Fibroblast of skin of right biceps (primary cell): ENCODE results near the gene SETBP1.

Experiments used
- DNase-seq: peaks from one replicate; pipeline ENCODE4 v3.0.0-alpha.2; 2013

SETBP1 gene

DNA sequence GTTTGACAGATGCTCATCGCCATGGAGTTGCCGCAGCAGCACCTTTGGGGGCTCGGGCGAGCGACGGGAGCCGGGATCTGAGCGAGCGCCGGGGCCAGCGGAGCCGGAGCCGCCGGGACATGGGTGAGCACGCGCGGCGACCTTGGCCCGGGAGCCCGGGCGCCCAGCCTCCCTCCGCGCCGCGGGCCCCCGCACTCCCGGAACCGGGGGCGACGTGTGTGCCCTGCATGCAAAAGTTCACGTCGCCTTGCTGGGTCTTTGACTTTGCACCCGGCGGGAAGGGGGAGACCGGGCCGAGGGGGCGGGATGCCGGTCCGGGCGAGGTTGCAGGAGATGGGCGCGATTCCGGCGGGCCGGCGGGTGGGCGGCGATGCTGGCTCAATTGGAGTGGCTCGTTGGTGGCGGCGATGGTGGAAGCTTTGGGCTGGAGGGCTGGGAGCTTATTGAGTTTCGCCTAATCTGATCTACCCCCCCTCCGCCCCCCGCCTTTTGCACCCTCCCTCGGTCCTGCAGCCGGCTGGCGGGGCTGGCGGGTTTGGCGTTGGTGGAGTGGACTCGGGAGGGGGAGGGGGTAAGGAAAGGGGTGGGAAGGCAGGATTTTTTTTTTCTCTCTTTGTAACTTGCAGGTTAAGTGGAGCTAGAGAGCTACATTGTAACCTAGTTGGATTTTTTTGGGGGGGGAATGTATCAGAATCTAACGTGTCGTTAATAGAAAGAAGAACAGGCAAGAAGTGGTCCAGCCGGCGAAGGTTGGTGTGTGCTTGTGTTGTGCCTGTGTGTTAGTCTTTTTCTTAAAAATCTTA is at the start of gene SETBP1:
SETBP1 (plus strand) TSS at position 616 of the 803 bp plus-strand sequence. CDS start 20,459 bp downstream, outside the sequence.
- peak; percentile 73 for DNase-seq

DNA sequence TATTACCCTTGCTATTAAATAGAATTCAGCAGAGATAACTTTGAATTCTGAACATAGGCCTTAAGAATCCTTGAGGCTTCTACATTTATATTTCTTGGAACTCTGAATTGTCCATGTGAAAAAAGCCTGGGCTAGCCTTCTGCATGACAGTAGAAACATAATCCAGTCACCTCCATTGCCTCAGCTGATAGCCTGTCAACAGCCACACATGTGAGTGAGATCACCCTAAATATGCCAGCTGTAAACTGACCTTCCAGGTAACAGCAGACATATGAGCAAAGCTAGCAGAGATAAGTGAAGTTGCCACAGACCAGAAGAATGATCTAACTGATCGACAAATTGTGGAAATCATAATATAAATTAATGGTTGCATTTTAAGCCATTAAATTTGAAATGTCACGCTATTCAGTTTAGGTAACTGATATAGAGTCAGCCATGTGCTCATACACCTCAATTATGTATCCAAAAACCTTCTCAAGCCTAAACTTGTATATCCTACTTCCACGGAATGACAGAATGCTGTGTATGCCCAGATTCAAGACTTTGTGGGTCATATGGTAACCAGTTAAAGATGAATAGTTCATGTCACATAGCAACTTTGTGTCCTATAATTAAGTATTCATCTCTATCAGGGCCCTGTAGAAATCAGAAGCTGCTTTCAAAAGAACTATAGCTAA is 48.1 kb upstream of the SETBP1 start:
- DNase-seq = no peak

DNA sequence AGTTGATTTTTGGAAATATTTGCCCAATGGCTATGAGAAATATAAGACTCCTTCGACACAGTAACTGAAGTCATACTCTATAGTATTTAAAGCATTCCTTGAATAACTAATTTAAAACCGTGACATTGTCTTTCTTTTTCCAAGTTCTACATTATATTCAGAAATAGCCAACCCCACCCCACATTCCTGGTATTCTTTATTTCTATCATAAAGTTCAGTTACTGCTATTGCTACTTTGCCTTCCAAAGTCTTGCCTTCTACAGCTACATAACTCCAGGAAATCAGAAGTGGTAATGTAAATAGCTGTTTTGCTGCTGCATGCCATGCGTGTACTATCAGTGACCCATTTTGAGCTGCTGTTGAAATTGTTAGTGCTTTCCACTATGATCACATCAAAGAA is 45.1 kb upstream of the SETBP1 start:
- no peak for DNase-seq

DNA sequence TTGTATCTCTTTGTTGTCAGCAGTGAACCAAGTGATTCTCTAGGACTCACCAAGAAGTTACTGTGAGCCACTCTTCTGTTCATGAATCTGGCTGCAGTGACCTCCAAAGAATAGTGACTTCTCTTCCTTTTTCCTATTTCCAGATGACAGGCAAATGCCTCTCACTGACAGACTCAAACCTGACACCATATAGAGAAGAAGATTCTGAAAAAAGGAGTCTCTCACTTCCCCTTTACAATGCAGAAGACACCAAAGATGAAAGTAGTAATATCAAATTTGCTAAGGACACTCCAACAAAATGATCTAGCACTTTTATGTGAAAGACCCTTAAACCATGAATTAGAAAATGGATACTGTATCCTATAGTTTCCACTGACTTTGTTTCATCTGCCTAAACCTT is 44.4 kb upstream of the SETBP1 start:
- DNase-seq = no peak

DNA sequence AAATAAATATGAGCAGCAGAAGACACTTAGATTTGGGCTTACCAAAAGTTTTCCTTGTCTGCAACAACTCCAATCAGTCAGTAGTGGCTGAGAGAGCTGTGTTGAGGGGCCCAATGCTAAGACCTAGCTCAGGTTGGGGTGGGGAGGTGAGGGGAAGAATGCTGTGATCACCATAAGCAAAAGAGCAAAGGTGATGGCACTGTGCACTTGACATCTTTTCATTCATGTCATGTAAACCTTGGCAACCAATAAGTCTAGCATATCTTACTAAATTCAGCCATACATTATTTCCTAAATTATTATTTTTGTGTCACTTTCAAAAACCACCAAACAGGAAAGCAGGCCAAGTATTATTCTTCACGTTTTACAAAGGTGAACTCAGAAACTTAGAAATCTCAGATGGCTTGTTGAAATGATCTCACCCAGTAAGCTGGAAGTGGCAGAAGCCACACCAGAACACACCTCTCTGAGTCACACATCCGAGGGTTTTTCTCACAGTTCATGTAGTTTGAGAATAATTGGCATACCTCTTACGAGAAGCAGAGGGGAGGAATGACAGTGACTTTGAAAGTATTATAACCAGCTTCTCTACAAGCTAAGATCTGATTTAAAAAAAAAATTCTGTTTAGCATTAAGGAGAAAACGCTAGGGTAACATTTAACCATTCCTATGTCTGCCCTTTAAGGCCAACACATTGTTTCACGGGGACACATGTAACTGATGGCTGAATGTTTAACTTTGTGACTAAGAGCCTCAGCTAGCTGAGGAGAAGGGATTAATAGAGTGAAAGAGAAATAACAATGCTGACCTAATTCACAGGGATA is 43.3 kb upstream of the SETBP1 start:
- DNase-seq = peak; percentile 57

DNA sequence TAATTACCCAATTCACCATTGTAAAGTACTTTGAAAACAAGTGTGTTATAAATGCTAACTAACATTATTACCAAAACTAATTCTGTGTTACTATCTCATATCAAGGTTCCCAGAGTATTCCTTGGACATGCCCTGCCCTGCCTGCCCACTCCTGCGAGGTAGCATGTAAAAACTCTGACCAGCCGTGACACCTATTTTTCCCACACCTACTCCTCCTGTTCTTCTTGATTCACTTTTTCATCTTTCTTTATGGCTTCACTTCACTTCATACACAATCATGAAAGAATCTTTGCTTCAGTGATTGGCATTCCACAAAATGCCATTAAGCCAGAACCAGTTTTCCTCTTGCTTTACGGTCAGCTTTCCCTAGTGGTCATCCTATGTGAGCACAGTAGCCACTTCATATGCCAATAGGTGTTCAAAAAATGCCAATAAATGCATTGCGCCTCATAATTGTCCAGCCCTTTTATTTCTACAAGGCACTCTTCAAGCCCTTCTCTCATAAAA is 42.6 kb upstream of the SETBP1 start:
- no peak for DNase-seq

DNA sequence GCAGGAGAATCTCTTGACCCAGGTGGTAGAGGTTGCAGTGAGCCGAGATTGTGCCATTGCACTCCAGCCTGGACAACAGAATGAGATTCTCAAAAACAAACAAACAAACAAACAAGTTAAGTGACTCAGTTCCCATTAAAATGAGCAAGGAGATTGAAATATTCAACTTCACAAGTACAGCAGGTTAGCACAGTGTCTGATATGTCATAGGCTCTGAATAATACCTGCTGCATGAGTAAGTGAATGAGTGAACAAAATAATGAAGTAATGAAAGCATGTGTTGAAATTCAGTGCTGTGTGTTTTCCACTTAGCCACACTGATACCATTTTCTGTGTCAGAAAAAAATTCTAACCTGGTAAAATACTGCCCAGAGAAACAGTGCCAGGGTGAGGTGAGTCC is 41.9 kb upstream of the SETBP1 start:
- DNase-seq = no peak

DNA sequence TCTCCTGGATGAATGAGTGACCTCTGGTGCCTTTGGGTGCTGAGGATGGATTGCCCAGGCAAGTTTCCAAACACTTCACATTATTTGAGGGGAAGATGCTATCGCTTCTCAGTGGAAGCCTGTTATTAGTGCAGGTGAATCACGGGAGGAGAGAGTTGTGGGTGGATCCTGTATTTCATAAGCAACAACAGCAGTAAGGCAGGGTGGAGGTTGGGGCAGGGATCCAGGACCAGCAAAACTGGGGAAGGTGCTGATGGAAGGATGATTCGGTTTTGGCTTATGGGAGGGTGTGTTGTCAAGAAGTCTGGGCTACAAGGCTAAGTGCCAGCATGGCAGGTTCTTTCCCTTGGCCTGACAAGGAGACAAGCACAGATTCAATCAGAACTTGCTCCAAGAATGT is 37.7 kb upstream of the SETBP1 start:
- DNase-seq = no peak

DNA sequence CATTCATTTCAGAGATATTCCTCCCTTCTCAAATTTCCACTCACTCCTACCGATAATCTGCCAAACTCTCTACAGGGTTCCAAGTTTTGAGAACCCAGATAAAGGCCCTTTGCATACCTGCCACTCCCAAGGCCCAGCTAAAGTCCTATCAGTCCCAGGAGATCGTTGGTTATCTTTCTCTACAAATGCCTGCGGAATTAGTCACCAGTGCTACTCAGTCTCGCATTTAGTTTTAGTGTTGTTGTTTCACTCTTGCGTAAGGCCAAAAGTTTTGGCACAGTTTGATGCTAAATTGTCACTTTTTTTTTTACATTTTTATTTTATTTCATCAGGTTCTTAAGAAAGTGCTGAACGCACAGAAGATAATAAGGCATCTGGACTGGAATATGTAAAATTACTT is 29.2 kb upstream of the SETBP1 start:
- DNase-seq = peak; percentile 88

DNA sequence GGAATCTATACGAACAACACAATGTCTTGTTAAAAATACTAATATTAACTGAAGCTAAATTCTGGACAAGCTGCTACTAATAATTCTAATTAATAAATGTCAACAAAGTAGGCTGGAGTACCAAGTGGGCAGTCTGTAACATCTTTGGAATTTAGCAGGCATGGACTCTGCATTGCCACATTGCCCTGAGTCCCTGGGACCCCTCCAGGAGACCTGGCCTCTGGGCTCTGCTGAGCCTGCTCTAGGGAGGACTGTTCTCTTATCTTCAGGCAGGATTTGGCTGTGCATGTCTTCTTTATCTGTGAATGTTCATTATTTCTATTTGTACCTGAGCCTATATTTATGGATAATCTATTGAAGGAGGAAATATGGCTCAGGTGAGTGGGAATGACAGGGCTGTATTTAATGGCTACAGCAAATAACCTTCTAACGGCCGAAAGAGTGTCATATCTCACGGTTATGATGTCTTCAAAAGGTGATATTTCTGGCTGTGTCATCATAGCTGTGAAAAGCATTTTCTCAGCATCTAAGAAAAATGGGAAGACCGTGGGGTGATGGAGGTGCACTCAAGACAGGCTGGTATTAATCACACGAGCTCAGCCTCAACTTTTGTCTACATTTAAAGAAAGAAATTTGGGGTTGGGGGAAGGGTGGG is 28.6 kb upstream of the SETBP1 start:
- DNase-seq = no peak

DNA sequence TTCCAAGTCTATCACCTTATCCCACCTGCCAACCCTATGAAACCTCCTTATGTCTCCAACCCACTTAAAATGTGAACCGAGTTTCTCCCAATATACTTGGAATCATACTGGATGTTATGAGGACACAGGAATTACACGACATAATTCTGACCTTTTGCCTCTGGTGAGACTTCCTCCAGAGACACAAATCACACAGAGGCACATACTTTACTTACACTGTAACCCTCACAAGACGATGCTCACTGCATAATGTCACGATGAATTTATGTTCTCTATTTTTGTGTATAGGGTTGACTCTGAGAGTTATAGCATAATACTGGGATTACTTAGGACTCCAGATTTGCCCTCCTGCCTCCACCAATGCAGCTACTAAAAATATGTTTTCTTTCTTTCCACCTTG is 28.0 kb upstream of the SETBP1 start:
- no peak for DNase-seq

DNA sequence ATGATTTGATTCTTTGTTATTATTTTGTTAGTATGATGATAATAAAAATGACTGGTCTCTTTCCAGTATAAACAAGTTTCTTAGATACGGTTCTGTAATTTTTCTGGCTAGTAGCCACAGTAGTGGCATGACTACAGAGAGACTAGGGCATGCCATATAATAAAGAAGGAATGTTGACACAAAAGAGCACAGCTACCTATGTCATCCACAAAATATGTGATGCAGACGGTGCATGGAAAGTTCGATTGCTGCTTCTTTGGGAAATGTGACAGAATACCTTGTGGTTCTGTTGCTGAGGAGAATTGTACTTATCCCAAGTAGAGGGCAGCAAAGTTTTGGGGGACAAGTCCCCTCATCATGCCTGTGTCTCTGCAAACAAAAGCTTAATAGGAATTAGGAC is 26.1 kb upstream of the SETBP1 start:
- DNase-seq = peak; percentile 88

DNA sequence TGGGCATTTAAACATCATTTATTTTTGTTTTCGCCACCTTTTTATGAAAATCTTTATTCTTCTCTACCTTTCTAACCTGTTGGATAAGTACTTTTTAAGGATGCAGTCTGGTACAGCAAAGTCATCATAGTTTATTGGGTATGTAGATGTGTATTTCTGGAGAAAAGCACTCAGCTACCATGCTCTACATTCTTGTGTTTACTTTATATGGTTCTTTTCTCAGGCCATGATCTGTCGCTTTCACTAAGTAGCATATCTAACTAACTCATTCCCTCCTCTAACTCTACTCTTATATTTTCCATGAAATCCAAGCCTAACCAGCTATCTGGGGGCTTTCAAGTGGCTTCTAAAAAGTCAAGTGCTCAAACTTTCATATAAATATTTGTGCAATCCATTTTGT is 25.3 kb upstream of the SETBP1 start:
- no peak for DNase-seq

DNA sequence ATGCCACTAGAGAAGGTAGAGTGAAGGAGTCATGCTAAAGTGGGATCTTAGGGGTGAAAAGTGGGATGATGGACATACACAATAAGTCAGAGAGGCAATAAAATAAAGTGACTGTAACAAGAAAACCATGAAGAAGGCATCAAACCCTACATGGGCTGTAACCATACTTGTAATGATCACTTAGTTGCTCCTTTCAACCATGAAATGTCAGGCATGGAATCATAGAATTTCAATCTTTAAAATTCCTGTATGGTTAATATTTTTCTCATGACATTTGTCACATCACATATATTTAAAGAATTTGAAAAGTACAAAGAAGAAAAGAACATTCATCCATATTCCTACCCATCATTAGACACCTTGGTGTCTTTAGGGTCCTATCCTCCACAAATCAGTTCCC is 20.9 kb upstream of the SETBP1 start:
- DNase-seq = no peak

DNA sequence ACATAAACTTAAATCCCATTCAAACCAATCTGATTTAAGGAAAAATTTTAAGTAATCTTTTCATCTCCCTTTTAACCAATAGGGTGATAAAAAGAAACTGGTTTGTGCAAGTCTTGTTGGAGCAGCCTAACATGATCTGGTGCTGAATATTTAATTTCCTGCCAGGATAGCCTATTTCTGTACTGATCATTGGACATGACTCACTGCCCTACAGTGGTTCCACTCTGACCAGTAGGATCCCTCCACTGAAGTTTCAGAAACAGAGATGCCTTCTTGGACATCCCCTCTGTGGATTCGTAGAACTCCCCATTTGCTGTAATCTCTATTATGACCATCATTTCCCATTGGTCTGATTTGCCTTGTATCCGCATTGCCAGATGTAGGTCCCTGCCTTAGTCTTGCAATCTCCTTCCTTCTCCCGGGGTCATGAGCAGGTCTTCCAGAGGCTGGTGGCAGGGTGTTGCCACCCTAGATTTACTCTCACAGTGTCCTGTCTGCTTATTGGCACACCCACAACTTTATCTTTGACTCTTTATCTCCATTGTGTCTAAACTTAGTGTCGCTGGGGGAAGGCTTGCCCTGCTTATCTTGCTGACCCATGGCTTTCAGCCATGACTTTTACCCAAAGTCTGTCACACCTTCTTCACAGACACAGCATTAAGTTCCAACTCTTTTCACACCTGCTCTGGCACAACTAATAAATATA is 12.3 kb upstream of the SETBP1 start:
- no peak for DNase-seq

DNA sequence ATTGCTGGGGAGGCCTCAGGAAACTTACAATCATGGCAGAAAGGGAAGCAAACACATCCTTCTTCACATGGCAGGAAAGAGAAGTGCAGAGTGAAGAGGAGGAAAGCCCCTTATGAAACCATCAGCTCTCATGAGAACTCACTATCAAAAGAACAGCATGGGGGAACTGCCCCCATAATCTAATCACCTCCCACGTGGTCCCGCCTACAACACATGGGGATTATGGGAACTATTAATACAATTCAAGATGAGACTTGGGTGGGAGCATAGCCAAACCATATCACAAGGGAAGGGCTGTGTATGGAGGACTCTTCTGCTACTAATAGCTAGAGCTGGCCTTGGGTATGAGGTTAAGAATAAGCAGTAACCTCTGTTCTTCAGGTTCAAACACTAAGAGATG is 8.8 kb upstream of the SETBP1 start:
- no peak for DNase-seq

DNA sequence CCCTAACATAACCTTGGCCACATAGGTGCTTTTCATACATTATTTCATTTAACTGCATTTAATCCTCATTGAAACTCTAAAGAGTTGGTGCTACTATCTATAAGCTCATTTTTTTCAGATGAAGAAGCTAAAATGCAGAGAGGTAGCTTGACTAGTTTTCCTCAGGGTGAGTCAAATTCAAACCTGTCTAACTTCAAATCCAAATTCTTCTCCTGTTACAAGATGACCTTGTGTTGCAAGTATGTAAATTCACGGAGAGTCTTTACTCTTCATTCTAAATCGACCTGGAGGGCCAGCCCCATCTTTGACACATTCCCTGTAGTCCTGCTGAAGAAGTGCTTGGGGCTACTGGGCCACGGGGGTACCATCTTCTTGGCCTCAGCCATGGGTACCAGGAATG is 8.2 kb upstream of the SETBP1 start:
- no peak for DNase-seq

DNA sequence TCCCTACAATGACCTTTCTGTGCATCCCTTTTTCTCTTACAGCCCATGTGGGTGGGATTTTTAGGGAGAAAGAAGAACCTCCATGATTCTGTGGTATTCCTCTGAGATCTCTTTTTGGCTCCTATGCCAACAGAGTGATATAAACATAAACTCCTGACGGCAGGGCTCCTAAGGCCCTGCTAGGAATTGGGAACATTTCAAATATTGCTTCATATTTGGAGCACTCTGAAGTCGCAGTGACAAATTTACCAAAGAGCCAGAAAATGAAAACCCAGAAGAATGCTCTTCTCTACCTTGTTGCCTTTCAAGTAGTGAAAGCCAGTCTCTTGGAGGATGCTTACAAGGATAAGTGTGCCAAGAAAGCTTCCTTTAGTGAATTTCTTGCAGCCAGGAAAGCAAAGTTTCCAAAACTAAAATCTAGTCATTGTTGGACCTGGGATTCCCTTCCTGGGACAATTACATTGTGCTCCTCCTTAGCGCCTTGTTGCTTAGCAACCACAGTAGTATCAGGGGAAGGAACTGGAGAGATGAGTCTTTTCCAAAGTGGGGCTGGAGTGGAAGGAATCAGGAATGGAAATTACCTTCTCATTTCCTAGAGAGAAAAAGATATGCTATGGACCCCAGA is 7.3 kb upstream of the SETBP1 start:
- DNase-seq = no peak

DNA sequence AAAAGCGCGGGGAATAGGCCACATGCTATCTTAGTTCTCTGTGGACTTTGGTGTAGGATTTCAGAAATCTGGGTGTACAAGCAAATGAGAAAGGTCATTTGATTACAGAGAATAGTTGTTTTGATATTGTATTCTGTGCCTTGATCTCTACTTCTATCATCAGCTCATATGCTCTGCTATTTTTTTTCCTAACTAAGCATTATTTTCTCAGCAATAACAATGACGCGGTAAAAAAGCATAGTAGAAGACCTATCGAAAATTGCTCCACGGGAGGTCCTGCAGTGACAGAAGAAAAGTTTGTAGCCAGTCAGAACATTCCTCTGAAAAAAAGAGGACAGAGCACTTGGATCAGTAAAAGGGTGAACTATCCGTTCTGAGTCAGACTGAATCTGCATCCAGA is 2.8 kb upstream of the SETBP1 start:
- DNase-seq = no peak

DNA sequence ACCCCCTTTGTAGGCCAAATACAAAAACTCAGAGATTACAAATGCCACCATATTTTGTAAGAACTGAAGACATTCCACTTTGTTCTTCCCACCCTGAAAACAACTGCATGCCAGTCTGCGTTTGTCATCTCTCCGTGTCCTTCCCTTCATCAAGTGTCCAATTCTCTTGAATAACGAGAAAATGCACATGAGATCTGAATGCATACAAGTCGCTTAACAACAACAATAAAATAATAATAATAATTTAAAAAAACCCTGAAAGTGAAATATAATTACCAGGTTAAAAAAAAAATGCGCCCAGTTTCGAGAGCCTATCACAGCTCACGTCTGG is 2.0 kb upstream of the SETBP1 start:
- DNase-seq = no peak

DNA sequence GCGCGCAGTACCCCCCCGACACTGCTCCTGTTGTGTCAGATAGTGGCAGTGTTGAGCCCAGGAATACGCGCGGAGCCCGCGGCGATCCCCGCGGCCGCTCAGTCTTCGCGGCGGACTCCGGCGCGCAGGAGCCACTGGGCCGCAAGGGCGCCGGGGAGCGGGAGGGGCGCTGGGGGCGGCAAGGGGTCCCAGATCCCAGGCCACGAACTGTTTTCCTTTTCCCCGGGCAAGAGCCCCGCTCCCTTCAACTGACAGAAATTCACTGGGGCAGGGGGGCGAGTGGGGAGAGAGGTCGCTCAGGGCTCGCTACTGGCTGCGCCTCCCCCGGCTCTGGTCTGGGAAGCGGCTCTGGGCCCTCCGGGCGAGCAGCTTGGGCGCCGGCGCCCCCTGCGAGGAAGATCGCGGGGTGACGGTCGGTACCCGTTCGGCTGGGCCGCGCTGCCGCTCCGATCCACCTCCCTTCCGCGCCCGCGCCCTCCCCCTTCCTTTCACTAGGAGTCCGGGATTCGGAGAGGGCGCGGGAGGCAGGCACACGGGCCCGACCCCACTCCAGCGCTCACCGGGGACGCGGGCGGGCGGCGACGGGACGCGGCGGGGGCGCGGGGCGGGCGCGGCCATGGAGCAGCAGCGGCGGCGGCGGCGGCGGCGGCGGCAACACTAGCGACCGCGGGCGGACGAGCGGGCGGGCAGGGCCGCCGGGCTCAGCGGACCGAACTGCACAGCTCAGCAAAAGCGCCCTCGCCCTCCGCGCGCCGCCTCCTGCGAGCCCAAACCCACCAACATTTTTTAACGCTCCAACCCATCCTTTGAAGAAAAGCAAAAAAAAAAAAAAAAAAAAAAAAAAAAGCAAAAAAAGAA is 1.4 kb upstream of the SETBP1 start:
- peak; percentile 90 for DNase-seq
